ENCODE results near the gene NKX2-3. TPM values are rescaled to one million over a fixed set of nuclear protein-coding genes. Genes with fewer than 3 reads are reported as not detected.

NKX2-3 gene
- total RNA-seq, 4 donors from 2014 or later: not detected

DNA sequence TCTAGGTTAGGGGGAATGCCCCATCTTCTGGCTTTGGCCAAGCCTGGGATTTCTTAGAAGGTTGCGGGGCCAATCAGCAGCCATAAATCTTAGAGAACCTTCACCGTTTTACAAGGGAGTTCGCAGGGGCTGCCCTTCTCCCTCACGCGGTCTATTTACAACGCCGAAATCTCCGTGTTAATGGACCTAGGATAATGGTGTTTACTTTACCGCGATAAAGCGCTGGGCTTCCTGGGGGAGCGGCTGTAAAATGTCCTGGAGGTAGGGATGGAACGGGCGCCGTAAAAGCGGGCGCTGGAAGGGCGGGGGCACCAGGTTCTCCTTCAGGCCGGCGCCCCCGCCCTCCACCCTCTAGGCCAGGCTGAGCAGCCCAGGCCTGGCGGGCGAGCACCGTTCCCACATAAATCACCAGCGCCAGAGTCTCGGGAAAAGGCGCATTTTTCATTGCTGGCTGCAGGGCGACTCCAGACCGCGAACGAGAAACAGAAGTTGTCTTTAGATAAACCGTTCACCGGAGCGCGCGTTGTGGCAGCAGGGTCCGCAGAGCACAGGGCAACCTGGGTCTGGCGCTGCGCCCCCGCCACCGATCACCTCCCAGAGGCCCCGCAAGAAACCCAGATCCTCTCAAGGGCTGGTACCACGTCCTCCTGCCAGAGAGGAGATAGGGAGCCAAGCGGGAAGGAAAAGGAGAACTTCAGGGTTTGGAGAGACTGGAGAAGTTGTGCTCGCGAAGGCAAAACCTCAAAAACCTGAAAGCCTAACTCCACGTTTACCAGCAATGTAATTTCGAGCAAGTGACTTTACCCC is 12.5 kb upstream of the NKX2-3 start:
- H3K4me1 ChIP-seq: peaks cover 8 to 14% of the 10 kb centered on the region in 2 donors
- in situ Hi-C loops (cut with MboI; ENCODE audit: low sequenced_read_pairs in 4 of 4) (no loop called here), intact Hi-C loops (cut with DNase I; ENCODE audit: low total_unique reads) (no loop called here)
- H3K9me3 ChIP-seq: no peaks in the 10 kb centered on the region
- DNase-seq: no peak
- H3K36me3 ChIP-seq: no peaks in the 10 kb centered on the region
- no peak overlapping the region for H3K27ac ChIP-seq
- H3K27me3 ChIP-seq: peaks cover 78 to 80% (median 79%) of the 10 kb centered on the region in 3 donors
- peak overlapping the region in 1 of 4 donors; percentile 25 for H3K4me3 ChIP-seq
- no peak for TF ChIP-seq POLR2A (IDR thresholded peaks at IDR 0.05)
- TF ChIP-seq, protein P1, sequence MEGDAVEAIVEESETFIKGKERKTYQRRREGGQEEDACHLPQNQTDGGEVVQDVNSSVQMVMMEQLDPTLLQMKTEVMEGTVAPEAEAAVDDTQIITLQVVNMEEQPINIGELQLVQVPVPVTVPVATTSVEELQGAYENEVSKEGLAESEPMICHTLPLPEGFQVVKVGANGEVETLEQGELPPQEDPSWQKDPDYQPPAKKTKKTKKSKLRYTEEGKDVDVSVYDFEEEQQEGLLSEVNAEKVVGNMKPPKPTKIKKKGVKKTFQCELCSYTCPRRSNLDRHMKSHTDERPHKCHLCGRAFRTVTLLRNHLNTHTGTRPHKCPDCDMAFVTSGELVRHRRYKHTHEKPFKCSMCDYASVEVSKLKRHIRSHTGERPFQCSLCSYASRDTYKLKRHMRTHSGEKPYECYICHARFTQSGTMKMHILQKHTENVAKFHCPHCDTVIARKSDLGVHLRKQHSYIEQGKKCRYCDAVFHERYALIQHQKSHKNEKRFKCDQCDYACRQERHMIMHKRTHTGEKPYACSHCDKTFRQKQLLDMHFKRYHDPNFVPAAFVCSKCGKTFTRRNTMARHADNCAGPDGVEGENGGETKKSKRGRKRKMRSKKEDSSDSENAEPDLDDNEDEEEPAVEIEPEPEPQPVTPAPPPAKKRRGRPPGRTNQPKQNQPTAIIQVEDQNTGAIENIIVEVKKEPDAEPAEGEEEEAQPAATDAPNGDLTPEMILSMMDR (IDR thresholded peaks at IDR 0.05 in 4 of 5, conservative IDR thresholded peaks at IDR 0.05 in 1 of 5): no peak
- no peak for ATAC-seq

DNA sequence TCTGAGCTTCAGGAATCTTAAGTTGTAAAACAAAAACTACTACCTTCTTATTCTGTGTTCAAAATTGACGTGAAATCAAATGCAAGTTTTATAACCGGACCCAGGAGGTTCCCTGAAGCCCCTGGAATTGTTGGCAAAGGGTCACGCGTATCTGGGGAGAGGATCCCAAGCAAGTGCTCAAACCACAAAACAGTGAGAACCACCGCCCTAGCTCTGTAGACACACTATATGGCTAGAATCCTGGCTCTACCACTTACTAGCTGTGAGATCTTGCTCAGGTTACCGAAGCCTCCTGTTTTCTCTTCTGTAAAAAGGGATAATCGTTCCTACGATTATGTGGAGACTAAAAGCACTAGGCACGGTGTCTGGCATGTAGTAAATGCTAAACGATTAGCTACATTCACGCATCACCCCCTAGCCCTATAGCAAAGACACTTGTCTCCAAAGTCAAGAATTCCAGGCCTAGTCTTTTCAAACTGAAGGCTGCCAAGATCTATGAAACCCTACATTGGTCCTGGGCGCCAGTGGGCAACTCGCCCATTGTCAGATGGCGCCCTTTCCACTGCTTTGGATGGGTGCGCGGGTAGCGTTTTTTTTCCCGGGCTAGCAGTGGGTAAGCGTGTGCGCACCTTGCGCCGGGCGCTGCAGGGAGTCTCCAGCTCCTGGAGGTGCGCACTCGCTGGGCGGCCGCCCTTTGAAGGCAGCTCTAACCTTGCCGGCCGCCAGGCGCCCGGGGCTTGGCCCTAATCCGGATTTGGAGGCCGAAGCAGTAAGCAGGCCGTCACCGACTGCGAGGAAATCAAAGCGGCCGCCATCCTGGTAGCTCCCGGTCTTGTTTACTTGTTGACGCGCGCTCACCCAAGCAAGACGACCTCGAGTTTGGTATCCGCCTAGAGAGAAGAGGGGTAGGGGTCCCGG is 11.6 kb upstream of the NKX2-3 start:
- H3K4me1 ChIP-seq: peaks cover 8 to 14% of the 10 kb centered on the region in 2 donors
- ATAC-seq (no peak), DNase-seq (no peak)
- TF ChIP-seq, protein P1 (IDR thresholded peaks at IDR 0.05 in 4 of 5, conservative IDR thresholded peaks at IDR 0.05 in 1 of 5): no peak
- no peak for TF ChIP-seq POLR2A (IDR thresholded peaks at IDR 0.05)
- peaks cover 76 to 87% (median 86%) of the 10 kb centered on the region in 3 donors for H3K27me3 ChIP-seq
- in situ Hi-C loops (cut with MboI; ENCODE audit: low sequenced_read_pairs in 4 of 4): no loop called here
- peak overlapping the region in 1 of 4 donors; percentile 34 for H3K4me3 ChIP-seq
- H3K27ac ChIP-seq: no peak overlapping the region
- H3K36me3 ChIP-seq: no peaks in the 10 kb centered on the region
- intact Hi-C loops (cut with DNase I; ENCODE audit: low total_unique reads): no loop called here
- no peaks in the 10 kb centered on the region for H3K9me3 ChIP-seq

DNA sequence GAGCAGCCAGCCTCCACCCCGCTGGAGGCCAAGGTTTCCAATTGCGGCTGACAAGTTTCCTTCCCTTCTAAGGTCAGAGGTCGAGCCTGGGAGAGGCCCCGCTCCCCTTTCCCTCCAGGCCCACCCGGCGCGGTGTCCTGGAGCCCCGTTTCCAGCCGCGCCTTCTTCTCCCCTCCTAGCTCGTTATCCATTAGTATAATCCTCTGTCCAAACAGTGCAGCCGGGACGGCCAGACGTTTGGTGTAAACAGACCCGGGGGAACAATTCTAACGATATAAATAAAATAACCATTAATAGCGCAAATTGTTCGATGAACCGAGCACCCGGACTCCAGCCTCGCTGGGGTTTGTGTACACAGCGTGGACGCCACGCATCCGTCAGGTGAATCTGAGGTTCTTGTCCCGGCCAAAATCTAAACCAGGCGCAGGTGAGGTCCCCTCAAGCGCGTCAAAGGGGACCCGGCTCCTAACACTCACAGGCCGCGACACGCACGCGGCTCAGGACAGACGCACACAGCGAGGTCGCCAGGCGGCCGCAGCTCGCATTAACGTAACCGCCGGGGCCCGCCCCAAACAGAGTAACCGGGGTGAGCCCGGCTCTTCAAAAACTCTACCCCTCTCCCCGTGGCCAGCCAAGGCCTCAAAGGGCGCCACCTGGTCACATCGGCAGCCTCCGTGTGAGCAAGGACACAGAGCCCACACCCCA is 10.8 kb upstream of the NKX2-3 start:
- DNase-seq (no peak), ATAC-seq (no peak)
- Histone ChIP-seq H3K4me3 (peak overlapping the region in 1 of 4 donors; percentile 34), H3K27me3 (peaks cover 84 to 94% (median 93%) of the 10 kb centered on the region in 3 donors), H3K4me1 (peaks cover 8 to 14% of the 10 kb centered on the region in 2 donors), H3K9me3 (no peaks in the 10 kb centered on the region), H3K36me3 (no peaks in the 10 kb centered on the region), H3K27ac (no peak overlapping the region)
- no peak for TF ChIP-seq POLR2A (IDR thresholded peaks at IDR 0.05)
- TF ChIP-seq, protein P1 (IDR thresholded peaks at IDR 0.05 in 4 of 5, conservative IDR thresholded peaks at IDR 0.05 in 1 of 5): no peak
- in situ Hi-C loops (cut with MboI; ENCODE audit: low sequenced_read_pairs in 4 of 4): no loop called here
- intact Hi-C loops (cut with DNase I; ENCODE audit: low total_unique reads): no loop called here

- peak overlapping the region in 1 of 4 donors; percentile 34 for H3K4me3 ChIP-seq
- in situ Hi-C loops (cut with MboI; ENCODE audit: low sequenced_read_pairs in 4 of 4): no loop called here
Observed at GRCh38 chr10:99522470-99523250, 10.1 kb upstream of the NKX2-3 start.

More at GRCh38 chr10:99522470-99523250, 10.1 kb upstream of the NKX2-3 start:
- Histone ChIP-seq H3K27me3 (peaks cover 88 to 99% (median 97%) of the 10 kb centered on the region in 3 donors), H3K9me3 (no peaks in the 10 kb centered on the region), H3K27ac (no peak overlapping the region), H3K4me1 (peaks cover 8 to 14% of the 10 kb centered on the region in 2 donors), H3K36me3 (no peaks in the 10 kb centered on the region)
- no peak for ATAC-seq
- intact Hi-C loops (cut with DNase I; ENCODE audit: low total_unique reads): no loop called here
- no peak for TF ChIP-seq POLR2A (IDR thresholded peaks at IDR 0.05)
- TF ChIP-seq, protein P1 (IDR thresholded peaks at IDR 0.05 in 4 of 5, conservative IDR thresholded peaks at IDR 0.05 in 1 of 5): no peak
- DNase-seq: no peak
